OCI-LY7 (cell line): ENCODE results near the gene USP6. TPM values are rescaled to one million over a fixed set of nuclear protein-coding genes. Genes with fewer than 3 reads are reported as not detected.
"Not testable (repeated sequence)": the region's sequence is repeated elsewhere in the genome, so short reads cannot be mapped to it uniquely, and the experiment has no call there.

Experiments used
- BruUV-seq: library from RNA; stranded (reverse); fragments of 400-500 nt; replicated peaks from 2 replicates; lab custom pipeline; 2021; lab: Mats Ljungman, UMichigan
- CTCF ChIA-PET: fragments of 300-600 bp; sonication (Branson Sonifier 250); formaldehyde crosslinking; loops from one replicate; lab custom pipeline; 2022; ENCODE audit warnings: antibody characterized with exemption; ENCODE audit not compliant: unreplicated experiment; lab: Charles Lee
- POLR2A ChIA-PET: fragments of 300-600 bp; sonication (Branson Sonifier 250); formaldehyde crosslinking; loops from one replicate; lab custom pipeline; 2022; ENCODE audit warnings: antibody characterized with exemption; lab: Charles Lee
- DNase-seq: peaks from one replicate; pipeline ENCODE4 v3.0.0-alpha.2; 2015; ENCODE audit warnings: low spot score
- H2AFZ ChIP-seq: fragments of 200-600 bp; sonication (generic), shearing (Covaris generic); 2 replicates; pipeline ENCODE4 v1.6.1; 2014; ENCODE audit warnings: mild to moderate bottlenecking, antibody characterized with exemption, low read length, moderate library complexity
- H3K27ac ChIP-seq: fragments of 200-600 bp; sonication (generic); 2 replicates; pipeline ENCODE4 v1.5.1; 2014; ENCODE audit warnings: mixed run types, low read depth, mild to moderate bottlenecking, moderate library complexity, low read length, inconsistent platforms; ENCODE audit not compliant: poor library complexity, severe bottlenecking
- H3K36me3 ChIP-seq: fragments of 200-600 bp; sonication (generic); 2 replicates; pipeline ENCODE4 v1.6.1; 2014; ENCODE audit warnings: mild to moderate bottlenecking, antibody characterized with exemption, low read length, moderate library complexity, mixed read lengths; ENCODE audit not compliant: insufficient read depth
- H3K4me1 ChIP-seq: fragments of 200-600 bp; sonication (generic); 2 replicates; pipeline ENCODE4 v1.5.1; 2014; ENCODE audit warnings: mild to moderate bottlenecking, low read length; ENCODE audit not compliant: insufficient read depth, poor library complexity, severe bottlenecking
- H3K4me2 ChIP-seq: fragments of 200-600 bp; sonication (generic); 2 replicates; pipeline ENCODE4 v1.6.1; 2014; ENCODE audit warnings: mild to moderate bottlenecking, low read length
- H3K4me3 ChIP-seq: fragments of 200-600 bp; sonication (generic); 2 replicates; pipeline ENCODE4 v1.5.1; 2014; ENCODE audit warnings: mild to moderate bottlenecking, low read depth, low read length; ENCODE audit not compliant: poor library complexity, severe bottlenecking
- H3K79me2 ChIP-seq: fragments of 200-600 bp; sonication (generic); 2 replicates; pipeline ENCODE4 v1.6.1; 2016; ENCODE audit warnings: low read depth, mild to moderate bottlenecking, low read length, moderate library complexity, mixed read lengths; ENCODE audit not compliant: insufficient read depth
- H3K9me2 ChIP-seq: fragments of 200-600 bp; sonication (generic); 2 replicates; pipeline ENCODE4 v1.6.1; 2016; ENCODE audit warnings: mild to moderate bottlenecking, low read length, mixed read lengths; ENCODE audit not compliant: insufficient read depth
- H3K9me3 ChIP-seq: fragments of 200-600 bp; sonication (generic); 2 replicates; pipeline ENCODE4 v1.6.1; 2014; ENCODE audit warnings: mild to moderate bottlenecking, mixed run types, low read length, mixed read lengths
- H4K20me1 ChIP-seq: fragments of 200-600 bp; sonication (generic); 2 replicates; pipeline ENCODE4 v1.6.1; 2014; ENCODE audit warnings: mild to moderate bottlenecking, antibody characterized with exemption, low read length, moderate library complexity, mixed read lengths; ENCODE audit not compliant: insufficient read depth
- CTCF ChIP-seq: fragments of 200-600 bp; sonication (generic); conservative IDR thresholded peaks from 2 replicates; pipeline ENCODE4 v1.5.1; 2014; ENCODE audit warnings: mild to moderate bottlenecking, antibody characterized with exemption, low read length, moderate library complexity, mixed read lengths
- EZH2phosphoT487 ChIP-seq: fragments of 200-600 bp; sonication (generic); IDR thresholded peaks from 2 replicates; pipeline ENCODE4 v1.6.1; 2018; ENCODE audit warnings: low read depth, borderline replicate concordance, mild to moderate bottlenecking, mixed run types, antibody characterized with exemption, low read length, moderate library complexity, mixed read lengths
- intact Hi-C: fragments of 100-400 bp; cut with micrococcal nuclease; formaldehyde crosslinking; loops from one replicate; pipeline ENCODE4 v1.10.0; 2022; ENCODE audit not compliant: unreplicated experiment
- total RNA-seq, 2 experiments: library from RNA; depleted of rRNA in 1 of 2; stranded (reverse); fragments of >200 nt in 1 of 2; shearing (Covaris generic) in 1 of 2; gene quantifications; 2 replicates each; pipeline ENCODE4 v1.2.3, GENCODE V29; 2014 to 2022

USP6 gene
- total RNA-seq, 2 experiments from 2014 or later = 0.03 to 0.11 TPM

DNA sequence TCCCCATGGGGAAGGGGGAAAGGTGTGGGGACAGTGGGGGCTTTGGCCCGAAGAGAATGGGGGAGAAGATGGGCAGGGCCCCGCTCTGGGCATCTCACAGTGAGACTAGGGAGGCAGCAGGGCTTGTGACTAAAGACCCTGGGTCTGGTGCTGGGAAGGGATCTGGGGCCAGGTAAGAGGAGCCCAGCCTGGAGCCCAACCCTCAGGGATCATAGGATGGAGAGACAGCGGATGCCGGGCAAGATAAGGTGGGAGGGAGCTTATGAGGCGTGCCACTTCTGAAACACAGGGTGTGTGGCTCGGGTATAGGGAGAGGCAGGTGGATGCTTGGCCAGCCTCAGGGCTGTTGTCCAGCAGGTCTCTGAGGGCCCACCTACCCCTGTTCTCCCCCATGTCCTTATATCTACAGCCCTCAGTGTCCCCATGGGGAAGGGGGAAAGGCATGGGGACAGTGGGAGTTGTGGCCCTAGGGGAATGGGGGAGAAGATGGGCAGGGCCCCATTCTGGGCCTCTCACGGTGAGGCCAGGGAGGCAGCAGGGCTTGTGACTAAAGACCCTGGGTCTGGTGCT is 15.4 kb downstream of the USP6 start:
- TF ChIP-seq CTCF (no peak), EZH2phosphoT487 (no peak)
- no peaks in the 10 kb centered on the region for H4K20me1 ChIP-seq
- no peak overlapping the region for H2AFZ ChIP-seq
- ChIA-PET CTCF (no interaction called here), POLR2A (interaction anchor here (0.6 kb wide), 1 partner anchor 136 kb away, joined by 3 read pairs; no protein-coding TSS in a partner anchor)
- H3K36me3 ChIP-seq = no peaks in the 10 kb centered on the region
- no peak overlapping the region for H3K4me3 ChIP-seq
- no peak overlapping the region for H3K4me2 ChIP-seq
- BruUV-seq = no TSS peak
- intact Hi-C loops = no loop called here
- H3K9me3 ChIP-seq = no peaks in the 10 kb centered on the region
- no peaks in the 10 kb centered on the region for H3K4me1 ChIP-seq
- H3K9me2 ChIP-seq = no peaks in the 10 kb centered on the region
- no peak for DNase-seq
- H3K79me2 ChIP-seq = no peaks in the 10 kb centered on the region
- H3K27ac ChIP-seq = no peak overlapping the region

DNA sequence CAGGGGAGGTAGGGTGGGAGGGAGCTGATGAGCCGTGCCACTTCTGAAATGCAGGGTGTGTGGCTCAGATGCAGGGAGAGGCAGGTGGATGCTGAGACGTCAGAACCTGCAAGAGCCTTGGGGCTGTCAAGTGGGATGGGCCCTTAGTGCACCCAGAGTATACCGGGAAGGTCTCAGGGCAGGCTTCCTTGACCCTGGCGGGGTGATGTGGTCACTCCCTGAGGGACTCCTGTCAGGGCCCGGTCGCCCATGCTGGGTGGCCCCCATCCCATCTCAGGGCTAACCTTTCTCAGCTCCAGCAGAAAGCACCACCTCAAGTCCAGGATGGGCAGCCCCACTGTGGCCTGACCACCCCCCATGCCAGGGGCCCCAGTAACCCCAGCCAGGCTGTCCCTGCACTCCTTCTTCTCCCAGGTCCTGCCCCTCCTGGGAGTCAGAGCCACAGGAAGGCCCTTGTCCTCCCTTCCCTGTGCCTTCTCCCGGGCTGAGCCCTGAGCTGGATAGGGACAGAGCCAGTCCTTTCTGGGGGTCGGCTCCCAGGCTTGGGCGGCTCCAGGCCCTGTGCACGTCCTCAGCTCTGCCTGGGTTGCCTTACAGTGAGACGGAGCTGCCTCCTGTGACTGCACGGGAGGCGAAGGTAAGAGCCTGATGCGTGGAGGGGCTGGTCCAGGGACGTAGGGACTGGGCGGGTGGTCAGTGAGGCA is 16.1 kb downstream of the USP6 start:
- H3K4me2 ChIP-seq, H3K9me2 ChIP-seq, H3K79me2 ChIP-seq, H3K27ac ChIP-seq, DNase-seq, CTCF ChIA-PET, H2AFZ ChIP-seq, H3K9me3 ChIP-seq, intact Hi-C loops, H3K36me3 ChIP-seq, BruUV-seq, H4K20me1 ChIP-seq, H3K4me1 ChIP-seq, H3K4me3 ChIP-seq: not testable (repeated sequence)
- POLR2A ChIA-PET = interaction anchor here (0.6 kb wide), 1 partner anchor 137 kb away, joined by 3 read pairs; no protein-coding TSS in a partner anchor

DNA sequence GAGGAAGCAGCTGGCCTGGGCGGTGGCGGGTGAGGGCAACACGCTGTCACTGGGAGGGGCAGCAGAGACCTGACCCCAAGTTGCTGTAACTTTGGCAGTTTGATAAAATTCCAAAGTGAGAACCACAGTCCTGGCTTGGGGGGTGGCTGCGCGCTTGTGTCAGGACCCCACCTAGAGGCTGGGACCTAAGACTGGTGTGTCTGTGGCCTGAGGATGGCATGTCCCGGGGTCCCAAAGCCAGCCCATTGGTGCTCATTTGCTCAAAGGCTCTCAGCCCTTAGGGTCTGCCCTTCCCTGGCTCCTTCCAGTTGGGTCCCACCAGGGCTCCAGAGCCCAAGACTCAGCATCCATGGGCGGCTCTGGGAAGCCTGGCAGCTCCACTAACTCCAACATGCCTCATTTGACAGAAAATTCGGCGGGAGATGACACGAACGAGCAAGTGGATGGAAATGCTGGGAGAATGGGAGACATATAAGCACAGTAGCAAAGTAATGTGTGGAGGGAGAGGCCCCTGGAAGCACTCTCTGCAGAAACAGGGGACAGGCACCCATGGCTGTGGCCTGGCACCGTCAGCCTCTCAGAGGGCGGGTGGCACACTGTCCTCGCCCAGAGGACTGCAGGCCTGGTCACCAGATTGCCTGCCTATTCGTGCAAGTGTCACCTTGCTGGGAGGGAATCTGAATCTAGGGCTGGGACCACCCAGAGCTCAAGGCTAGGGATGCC is 16.8 kb downstream of the USP6 start:
- POLR2A ChIA-PET = interaction anchor here (0.6 kb wide), 1 partner anchor 34 kb away, joined by 3 read pairs; no protein-coding TSS in a partner anchor
- H2AFZ ChIP-seq, DNase-seq, H3K4me3 ChIP-seq, H3K4me1 ChIP-seq, H3K9me3 ChIP-seq, intact Hi-C loops, H3K9me2 ChIP-seq, H3K36me3 ChIP-seq, BruUV-seq, H3K79me2 ChIP-seq, H3K4me2 ChIP-seq, H3K27ac ChIP-seq, H4K20me1 ChIP-seq: not testable (repeated sequence)
- CTCF ChIA-PET = interaction anchor here (0.6 kb wide), 1 partner anchor 282 kb away, joined by 3 read pairs; no protein-coding TSS in a partner anchor
